ENCODE data around the gene FGFBP3. TPM values are rescaled to one million over a fixed set of nuclear protein-coding genes. Genes with fewer than 3 reads are reported as not detected.

FGFBP3 gene
- total and polyA plus RNA-seq, 2 donors (not counting 1 experiment from before 2014, with no cell fraction given) = 0.58 to 3.4 TPM

- Mint-ChIP-seq H3K4me1 (peaks cover 39% of the 10 kb centered on the region), H3K4me3 (peak within 1 kb of the TSS; percentile 86), H3K27me3 (peaks cover 3% of the 10 kb centered on the region), H3K27ac (peak within 1 kb of the TSS; percentile 100), H3K9me3 (ENCODE audit: insufficient read depth) (no peaks in the 10 kb centered on the region)
- POLR2A ChIA-PET = interaction anchor here (0.6 to 1.6 kb wide), 3 partner anchors 11 to 91 kb away, joined by 4 to 9 read pairs (median 5); partner anchors contain the start of gene FGFBP3
- H3K27ac ChIP-seq (ENCODE audit: low read length in 2 of 2) = peak within 1 kb of the TSS; percentile 93 to 99
- H3K9me3 ChIP-seq (ENCODE audit: control extremely low read depth in 1 of 3, control insufficient read depth in 2 of 3, insufficient read depth in 1 of 3, low read length in 2 of 3) = peaks cover 1 to 12% (median 6%) of the 10 kb centered on the region in 3 donors
- ATAC-seq (ENCODE audit: low read depth) (peak; percentile 93), DNase-seq (peak; percentile 96)
- intact Hi-C loops (cut with micrococcal nuclease) = loop anchor here (1.0 to 10.0 kb wide), 7 partner anchors 15 to 761 kb away; partner anchors contain the start of genes CPEB3, IDE, MARCHF5 and PCGF5
- under 1% methylated on average over 62 of the region's 65 CpGs for whole genome bisulfite sequencing (ENCODE audit: insufficient coverage)
- TF ChIP-seq EZH2 (IDR thresholded peaks at IDR 0.05; ENCODE audit: borderline replicate concordance, insufficient read depth, low read depth, low read length, poor library complexity, severe bottlenecking) = no peak
- peaks cover 0 to 4% (median 2%) of the 10 kb centered on the region in 4 experiments for H3K27me3 ChIP-seq (replicated peaks in 1 of 4; ENCODE audit: control extremely low read depth in 1 of 4, control insufficient read depth in 3 of 4, insufficient read depth in 4 of 4, low read length in 3 of 4)
- peaks cover 0 to 9% of the 10 kb centered on the region in 2 experiments for H3K36me3 ChIP-seq (replicated peaks in 1 of 2; ENCODE audit: control extremely low read depth in 1 of 2, control insufficient read depth in 1 of 2, extremely low read depth in 1 of 2, insufficient read depth in 2 of 2, low read length in 1 of 2)
- peaks cover 54% of the 10 kb centered on the region for H3K79me2 ChIP-seq (ENCODE audit: control insufficient read depth, insufficient read depth, low read length)
- H2AFZ ChIP-seq (ENCODE audit: insufficient read depth, low read depth, low read length, poor library complexity, severe bottlenecking) = peak within 1 kb of the TSS; percentile 88
- H3K9ac ChIP-seq (ENCODE audit: low read length) = peak within 1 kb of the TSS; percentile 92
- H3K4me1 ChIP-seq (ENCODE audit: control insufficient read depth in 2 of 2, insufficient read depth in 2 of 2, low read length in 2 of 2) = peaks cover 18 to 20% of the 10 kb centered on the region in 2 donors
- peak within 1 kb of the TSS; percentile 82 for H3K4me2 ChIP-seq (replicated peaks; ENCODE audit: low read depth, low read length, poor library complexity, severe bottlenecking)
- CTCF ChIA-PET = interaction anchor here (0.5 to 3.8 kb wide), 9 partner anchors 9 to 626 kb away, joined by 3 to 54 read pairs (median 3); partner anchors contain the start of genes CPEB3, FGFBP3 and MARCHF5
- peak within 1 kb of the TSS; percentile 88 to 98 (median 93) for H3K4me3 ChIP-seq (ENCODE audit: control extremely low read depth in 1 of 5, extremely low read depth in 1 of 5, insufficient read depth in 1 of 5, low read depth in 2 of 5, low read length in 4 of 5)
- H4K20me1 ChIP-seq (ENCODE audit: control insufficient read depth, insufficient read depth, low read length, poor library complexity, severe bottlenecking) = peaks cover 13% of the 10 kb centered on the region
Measured at GRCh38 chr10:91923371-91924211, 14.3 kb upstream of the FGFBP3 start, which contains the start of gene BTAF1. TSS of gene BTAF1 (plus strand) at chr10:91923770. CDS start at chr10:91924077, 307 bp downstream.

GRCh38 chr10:91919651-91920050, 10.4 kb upstream of the FGFBP3 start:
- POLR2A ChIA-PET = interaction anchor here (1.1 kb wide), 1 partner anchor 11 kb away, joined by 3 read pairs; no protein-coding TSS in a partner anchor
- Mint-ChIP-seq H3K27ac (no peak overlapping the region), H3K27me3 (peaks cover 29% of the 10 kb centered on the region), H3K9me3 (ENCODE audit: insufficient read depth) (no peaks in the 10 kb centered on the region), H3K4me3 (no peak overlapping the region), H3K4me1 (peaks cover 16% of the 10 kb centered on the region)
- H3K9ac ChIP-seq (ENCODE audit: low read length) = no peak overlapping the region
- H3K4me2 ChIP-seq (replicated peaks; ENCODE audit: low read depth, low read length, poor library complexity, severe bottlenecking) = no peak overlapping the region
- DNase-seq = no peak
- CTCF ChIA-PET = interaction anchor here (0.8 kb wide), 1 partner anchor 161 kb away, joined by 4 read pairs; no protein-coding TSS in a partner anchor
- H3K9me3 ChIP-seq (ENCODE audit: control extremely low read depth in 1 of 3, control insufficient read depth in 2 of 3, insufficient read depth in 1 of 3, low read length in 2 of 3) = peaks cover 1 to 16% (median 6%) of the 10 kb centered on the region in 3 donors
- no peak for ATAC-seq (ENCODE audit: low read depth)
- H3K36me3 ChIP-seq (replicated peaks in 1 of 2; ENCODE audit: control extremely low read depth in 1 of 2, control insufficient read depth in 1 of 2, extremely low read depth in 1 of 2, insufficient read depth in 2 of 2, low read length in 1 of 2) = no peaks in the 10 kb centered on the region
- no peak overlapping the region for H3K4me3 ChIP-seq (ENCODE audit: control extremely low read depth in 1 of 5, extremely low read depth in 1 of 5, insufficient read depth in 1 of 5, low read depth in 2 of 5, low read length in 4 of 5)
- no CpG with 5 or more reads among the region's 1 CpG for WGBS (ENCODE audit: insufficient coverage)
- H3K27ac ChIP-seq (ENCODE audit: low read length in 2 of 2) = no peak overlapping the region
- H3K27me3 ChIP-seq (replicated peaks in 1 of 4; ENCODE audit: control extremely low read depth in 1 of 4, control insufficient read depth in 3 of 4, insufficient read depth in 4 of 4, low read length in 3 of 4) = peaks cover 0 to 15% (median 7%) of the 10 kb centered on the region in 4 experiments
- H3K79me2 ChIP-seq (ENCODE audit: control insufficient read depth, insufficient read depth, low read length) = peaks cover 15% of the 10 kb centered on the region
- peaks cover 9 to 12% of the 10 kb centered on the region in 2 donors for H3K4me1 ChIP-seq (ENCODE audit: control insufficient read depth in 2 of 2, insufficient read depth in 2 of 2, low read length in 2 of 2)
- intact Hi-C loops (cut with micrococcal nuclease) = loop anchor here (5.0 to 10.0 kb wide), 4 partner anchors 285 to 695 kb away; partner anchors contain the start of genes IDE, PCGF5 and PPP1R3C
- H2AFZ ChIP-seq (ENCODE audit: insufficient read depth, low read depth, low read length, poor library complexity, severe bottlenecking) = no peak overlapping the region
- TF ChIP-seq EZH2 (IDR thresholded peaks at IDR 0.05; ENCODE audit: borderline replicate concordance, insufficient read depth, low read depth, low read length, poor library complexity, severe bottlenecking) = no peak
- TF ChIP-seq CTCF (IDR thresholded peaks at IDR 0.05) = no peak
- no peaks in the 10 kb centered on the region for H4K20me1 ChIP-seq (ENCODE audit: control insufficient read depth, insufficient read depth, low read length, poor library complexity, severe bottlenecking)
